OCI-LY1 (cell line): ENCODE data around the gene TUBB1.

Source experiments
- H2AFZ ChIP-seq: fragments of 200-600 bp; sonication (generic), shearing (Covaris generic); 2 replicates; pipeline ENCODE4 v1.6.0; 2014; ENCODE audit warnings: antibody characterized with exemption, mild to moderate bottlenecking, low read length
- H3F3A ChIP-seq: fragments of 200-600 bp; sonication (generic), shearing (Covaris generic); 2 replicates; pipeline ENCODE4 v1.6.0; 2014; ENCODE audit warnings: mild to moderate bottlenecking, antibody characterized with exemption, low read length, moderate library complexity; ENCODE audit not compliant: insufficient read depth
- H3K27ac ChIP-seq: fragments of 200-600 bp; sonication (generic); 2 replicates; pipeline ENCODE4 v1.5.1; 2014; ENCODE audit warnings: low read length, mixed run types, mild to moderate bottlenecking, low read depth; ENCODE audit not compliant: poor library complexity, severe bottlenecking
- H3K27me3 ChIP-seq: fragments of 200-600 bp; sonication (generic); 2 replicates; pipeline ENCODE4 v1.6.0; 2014; ENCODE audit warnings: antibody characterized with exemption, mild to moderate bottlenecking, low read length, moderate library complexity; ENCODE audit not compliant: insufficient read depth
- H3K36me3 ChIP-seq: fragments of 200-600 bp; sonication (generic); 2 replicates; pipeline ENCODE4 v1.6.1; 2014; ENCODE audit warnings: mild to moderate bottlenecking, antibody characterized with exemption, low read length, moderate library complexity, mixed read lengths; ENCODE audit not compliant: insufficient read depth
- H3K4me1 ChIP-seq: fragments of 200-600 bp; sonication (generic); 2 replicates; pipeline ENCODE4 v1.5.1; 2014; ENCODE audit warnings: mild to moderate bottlenecking, low read length, moderate library complexity; ENCODE audit not compliant: insufficient read depth, severe bottlenecking
- H3K4me2 ChIP-seq: fragments of 200-600 bp; sonication (generic), shearing (Covaris generic); 2 replicates; pipeline ENCODE4 v1.6.1; 2014; ENCODE audit warnings: low read length
- H3K4me3 ChIP-seq: fragments of 200-600 bp; sonication (generic); 2 replicates; pipeline ENCODE4 v1.5.1; 2014; ENCODE audit warnings: low read length, low read depth, mild to moderate bottlenecking, mixed read lengths; ENCODE audit not compliant: poor library complexity, severe bottlenecking
- H3K79me2 ChIP-seq: fragments of 200-600 bp; shearing (Covaris generic); 2 replicates; pipeline ENCODE4 v1.6.1; 2016; ENCODE audit warnings: mixed run types, low read length, mixed read lengths; ENCODE audit not compliant: insufficient read depth
- H3K9ac ChIP-seq: fragments of 200-600 bp; sonication (generic), shearing (Covaris generic); 2 replicates; pipeline ENCODE4 v1.6.1; 2014; ENCODE audit warnings: mild to moderate bottlenecking, low read length, mixed read lengths
- H3K9me2 ChIP-seq: fragments of 200-600 bp; sonication (generic), shearing (Covaris generic); 2 replicates; pipeline ENCODE4 v1.6.1; 2014; ENCODE audit warnings: low read depth, mild to moderate bottlenecking, low read length, mixed read lengths
- H3K9me3 ChIP-seq: fragments of 200-600 bp; shearing (Covaris generic); 2 replicates; pipeline ENCODE4 v1.6.1; 2014; ENCODE audit warnings: low read length, mixed read lengths
- H4K20me1 ChIP-seq: fragments of 200-600 bp; sonication (generic), shearing (Covaris generic); 2 replicates; pipeline ENCODE4 v1.6.0; 2016; ENCODE audit warnings: mild to moderate bottlenecking, low read length; ENCODE audit not compliant: insufficient read depth
- CTCF ChIP-seq: fragments of 200-600 bp; sonication (generic), shearing (Covaris generic); IDR thresholded peaks from 2 replicates; pipeline ENCODE4 v1.5.1; 2017; ENCODE audit warnings: mild to moderate bottlenecking, antibody characterized with exemption, low read length, moderate library complexity, mixed read lengths
- EZH2 ChIP-seq: fragments of 200-600 bp; sonication (generic), shearing (Covaris generic); IDR thresholded peaks from 2 replicates; pipeline ENCODE4 v1.8.0; 2017; ENCODE audit warnings: borderline replicate concordance, mixed run types, mild to moderate bottlenecking, antibody characterized with exemption, low read length, moderate library complexity, mixed read lengths

TUBB1 gene

GRCh38 chr20:59035381-59035780, 16.2 kb downstream of the TUBB1 start:
- TF ChIP-seq CTCF (no peak), EZH2 (no peak)
- no peak overlapping the region for H3K9ac ChIP-seq
- peaks cover 40% of the 10 kb centered on the region for H3K4me1 ChIP-seq
- no peak overlapping the region for H2AFZ ChIP-seq
- H3K36me3 ChIP-seq, result peaks cover 81% of the 10 kb centered on the region
- no peak overlapping the region for H3K27ac ChIP-seq
- no peak overlapping the region for H3K4me2 ChIP-seq
- no peaks in the 10 kb centered on the region for H3K9me3 ChIP-seq
- no peaks in the 10 kb centered on the region for H3K9me2 ChIP-seq
- no peaks in the 10 kb centered on the region for H3K27me3 ChIP-seq
- H3F3A ChIP-seq, result peaks cover 13% of the 10 kb centered on the region
- 0 out of 2 replicates have a peak, but pooled peaks cover 3% of the 10 kb centered on the region for H4K20me1 ChIP-seq
- peaks cover 45% of the 10 kb centered on the region for H3K79me2 ChIP-seq
- no peak overlapping the region for H3K4me3 ChIP-seq

- H3K79me2 ChIP-seq, result peaks cover 48% of the 10 kb centered on the region
- H3F3A ChIP-seq, result peaks cover 13% of the 10 kb centered on the region
- H3K9me2 ChIP-seq, result no peaks in the 10 kb centered on the region
- no peaks in the 10 kb centered on the region for H3K9me3 ChIP-seq
- no peaks in the 10 kb centered on the region for H4K20me1 ChIP-seq
- no peak overlapping the region for H3K4me2 ChIP-seq
- peaks cover 44% of the 10 kb centered on the region for H3K4me1 ChIP-seq
- H3K4me3 ChIP-seq, result no peak overlapping the region
- H3K36me3 ChIP-seq, result peaks cover 76% of the 10 kb centered on the region
- no peak overlapping the region for H3K9ac ChIP-seq
- H3K27ac ChIP-seq, result no peak overlapping the region
- H2AFZ ChIP-seq, result no peak overlapping the region
- no peaks in the 10 kb centered on the region for H3K27me3 ChIP-seq
- no peak for TF ChIP-seq CTCF
- TF ChIP-seq EZH2, result no peak
These were observed 18.2 kb downstream of the TUBB1 start for GRCh38 chr20:59037386-59037785.

GRCh38 chr20:59039233-59039632, 20.0 kb downstream of the TUBB1 start:
- H3K4me1 ChIP-seq, result peaks cover 46% of the 10 kb centered on the region
- H2AFZ ChIP-seq, result no peak overlapping the region
- no peaks in the 10 kb centered on the region for H3K9me2 ChIP-seq
- H3F3A ChIP-seq, result peaks cover 6% of the 10 kb centered on the region; the same call in 1 of the 2 replicates
- TF ChIP-seq EZH2 (no peak), CTCF (no peak)
- H3K9ac ChIP-seq, result peak overlapping the region; percentile 26; the same call in 1 of the 2 replicates
- peak overlapping the region; percentile 80 for H3K4me2 ChIP-seq
- H4K20me1 ChIP-seq, result no peaks in the 10 kb centered on the region
- H3K4me3 ChIP-seq, result no peak overlapping the region
- peaks cover 65% of the 10 kb centered on the region for H3K36me3 ChIP-seq
- H3K9me3 ChIP-seq, result no peaks in the 10 kb centered on the region
- H3K79me2 ChIP-seq, result peaks cover 49% of the 10 kb centered on the region
- no peaks in the 10 kb centered on the region for H3K27me3 ChIP-seq
- H3K27ac ChIP-seq, result no peak overlapping the region
